GM19452 (cell line): Measurements from ENCODE around the gene OR52E1.
"Not testable (repeated sequence)": the region's sequence is repeated elsewhere in the genome, so short reads cannot be mapped to it uniquely, and the experiment has no call there.

Experiments used
- ATAC-seq: cut with Tn5 transposase; IDR thresholded peaks from one replicate; pipeline ENCODE4 v1.9.1; 2021; ENCODE audit not compliant: unreplicated experiment

OR52E1 gene

GRCh38 chr11:5069272-5069671, at the start of gene OR52E1:
Gene OR52E1, plus strand, starts transcription at chr11:5069572.
- ATAC-seq: no peak

GRCh38 chr11:5021996-5022395, 47.4 kb upstream of the OR52E1 start:
- no peak for ATAC-seq

GRCh38 chr11:5036669-5037068, 32.7 kb upstream of the OR52E1 start:
- ATAC-seq: no peak

GRCh38 chr11:5037926-5038325, 31.4 kb upstream of the OR52E1 start:
- ATAC-seq: no peak

- no peak for ATAC-seq
Observed at GRCh38 chr11:5038341-5038740, 31.0 kb upstream of the OR52E1 start.

- no peak for ATAC-seq
Observed at GRCh38 chr11:5040876-5041275, 28.5 kb upstream of the OR52E1 start.

- no peak for ATAC-seq
Observed at GRCh38 chr11:5042091-5042490, 27.3 kb upstream of the OR52E1 start.

- no peak for ATAC-seq
Observed at GRCh38 chr11:5043380-5043779, 26.0 kb upstream of the OR52E1 start.

GRCh38 chr11:5046226-5046625, 23.1 kb upstream of the OR52E1 start, which contains the start of gene OR52J3:
Gene OR52J3, plus strand, starts transcription at chr11:5046526. Its CDS starts 0 bp downstream, at chr11:5046526.
- ATAC-seq: no peak

GRCh38 chr11:5046754-5047330, 22.5 kb upstream of the OR52E1 start:
- ATAC-seq: no peak

- ATAC-seq: not testable (repeated sequence)
Observed at GRCh38 chr11:5058679-5059078, 10.7 kb upstream of the OR52E1 start.

GRCh38 chr11:5059391-5059790, 10.0 kb upstream of the OR52E1 start, which contains the start of gene OR52E2:
Gene OR52E2, minus strand, starts transcription at chr11:5059627. Its CDS starts 0 bp downstream, at chr11:5059627.
- no peak for ATAC-seq

- no peak for ATAC-seq
Observed at GRCh38 chr11:5065027-5065426, 4.3 kb upstream of the OR52E1 start.

- ATAC-seq: no peak
Observed at GRCh38 chr11:5071799-5072198, 2.4 kb downstream of the OR52E1 start.

GRCh38 chr11:5081405-5081804, 12.0 kb downstream of the OR52E1 start:
- no peak for ATAC-seq

- ATAC-seq: no peak
Observed at GRCh38 chr11:5083602-5084001, 14.2 kb downstream of the OR52E1 start.

- ATAC-seq: no peak
Observed at GRCh38 chr11:5088556-5088955, 19.2 kb downstream of the OR52E1 start.

GRCh38 chr11:5090668-5091067, 21.3 kb downstream of the OR52E1 start:
- ATAC-seq: no peak

- ATAC-seq: no peak
Observed at GRCh38 chr11:5092821-5093585, 23.6 kb downstream of the OR52E1 start.

GRCh38 chr11:5096011-5096410, 26.6 kb downstream of the OR52E1 start:
- no peak for ATAC-seq

- ATAC-seq: no peak
Observed at GRCh38 chr11:5102246-5102645, 32.9 kb downstream of the OR52E1 start.

- no peak for ATAC-seq
Observed at GRCh38 chr11:5103066-5103465, 33.7 kb downstream of the OR52E1 start.
